ENCODE results near the gene NUPR2.
"Not testable (repeated sequence)": the region's sequence is repeated elsewhere in the genome, so short reads cannot be mapped to it uniquely, and the experiment has no call there.

NUPR2 gene, protein sequence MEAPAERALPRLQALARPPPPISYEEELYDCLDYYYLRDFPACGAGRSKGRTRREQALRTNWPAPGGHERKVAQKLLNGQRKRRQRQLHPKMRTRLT

DNA sequence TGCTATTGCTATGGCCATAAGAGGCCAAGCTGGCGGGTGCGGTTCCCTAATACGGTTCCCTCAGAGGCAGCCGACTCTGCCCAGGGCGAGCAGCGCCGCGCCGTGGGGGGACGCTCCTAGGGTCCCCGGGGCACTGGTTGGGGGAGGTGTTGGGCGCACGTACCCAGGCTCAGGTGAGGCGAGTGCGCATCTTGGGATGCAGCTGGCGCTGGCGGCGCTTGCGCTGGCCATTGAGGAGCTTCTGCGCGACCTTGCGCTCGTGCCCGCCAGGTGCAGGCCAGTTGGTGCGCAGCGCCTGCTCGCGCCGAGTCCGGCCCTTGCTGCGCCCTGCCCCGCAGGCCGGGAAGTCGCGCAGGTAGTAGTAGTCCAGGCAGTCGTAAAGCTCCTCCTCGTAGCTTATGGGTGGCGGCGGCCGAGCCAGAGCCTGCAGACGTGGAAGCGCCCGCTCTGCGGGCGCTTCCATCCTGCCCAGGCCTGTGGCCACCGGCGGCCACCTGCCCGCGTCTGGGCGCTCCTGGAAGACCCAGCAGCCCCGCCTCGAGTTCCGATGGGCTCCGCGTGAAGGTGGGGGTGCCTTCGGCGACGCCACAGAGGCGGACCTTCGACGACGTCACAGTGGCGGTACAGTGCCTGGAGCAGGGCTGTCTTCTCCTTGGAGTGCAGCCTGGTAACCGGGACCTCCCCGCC, at the start of gene NUPR2:
Gene NUPR2 (minus strand): TSS at position 566 of the 687 bp plus-strand sequence. CDS start 103 bp downstream, at position 463.
- no peak for DNase-seq

DNA sequence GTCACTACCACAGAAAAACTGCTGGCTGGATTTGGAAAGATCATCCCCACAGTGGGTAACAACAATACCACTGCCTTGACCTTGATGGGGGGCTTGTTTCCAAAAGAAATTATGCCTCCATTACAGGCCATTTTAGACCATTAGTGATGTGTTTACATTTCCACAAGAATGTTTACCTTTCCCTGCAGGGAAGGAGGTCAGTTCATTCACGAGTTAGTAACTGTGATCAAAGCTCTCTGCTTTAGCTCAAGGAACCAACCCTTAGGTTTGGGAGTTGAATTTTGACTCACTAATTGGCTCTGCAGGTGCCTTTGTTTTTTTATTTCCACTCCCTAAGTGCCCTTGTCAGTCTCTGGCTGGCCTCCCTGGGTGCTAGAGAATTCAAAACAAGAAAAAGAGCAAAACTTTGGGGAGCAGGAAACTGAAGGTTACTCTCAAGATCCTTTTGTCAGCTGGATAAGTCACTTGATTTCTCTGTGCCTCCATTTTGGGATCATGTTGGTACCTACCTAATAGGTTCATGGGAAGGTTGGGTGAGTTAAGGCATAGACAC, 41.1 kb upstream of the NUPR2 start:
- no peak for DNase-seq

DNA sequence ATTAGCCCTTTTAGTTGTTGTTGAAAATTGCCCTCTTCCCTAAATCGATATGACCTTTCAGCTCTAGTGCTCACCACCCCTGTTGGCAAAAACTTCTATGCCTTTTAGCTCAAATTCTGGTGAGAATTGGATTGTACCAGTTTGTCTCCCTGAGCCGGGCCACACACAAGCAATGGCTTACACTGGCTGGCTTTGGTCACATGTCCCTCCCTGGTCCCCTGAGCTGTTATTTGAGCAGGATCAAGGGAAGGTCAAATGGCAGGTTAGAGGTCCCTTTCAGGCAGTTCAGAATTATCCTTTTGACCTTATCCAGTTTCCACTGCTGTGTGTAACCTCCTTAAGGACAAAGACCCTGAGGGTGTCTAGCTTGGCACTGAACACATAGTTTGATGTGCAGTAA, 14.8 kb upstream of the NUPR2 start:
- not testable (repeated sequence) for DNase-seq

DNA sequence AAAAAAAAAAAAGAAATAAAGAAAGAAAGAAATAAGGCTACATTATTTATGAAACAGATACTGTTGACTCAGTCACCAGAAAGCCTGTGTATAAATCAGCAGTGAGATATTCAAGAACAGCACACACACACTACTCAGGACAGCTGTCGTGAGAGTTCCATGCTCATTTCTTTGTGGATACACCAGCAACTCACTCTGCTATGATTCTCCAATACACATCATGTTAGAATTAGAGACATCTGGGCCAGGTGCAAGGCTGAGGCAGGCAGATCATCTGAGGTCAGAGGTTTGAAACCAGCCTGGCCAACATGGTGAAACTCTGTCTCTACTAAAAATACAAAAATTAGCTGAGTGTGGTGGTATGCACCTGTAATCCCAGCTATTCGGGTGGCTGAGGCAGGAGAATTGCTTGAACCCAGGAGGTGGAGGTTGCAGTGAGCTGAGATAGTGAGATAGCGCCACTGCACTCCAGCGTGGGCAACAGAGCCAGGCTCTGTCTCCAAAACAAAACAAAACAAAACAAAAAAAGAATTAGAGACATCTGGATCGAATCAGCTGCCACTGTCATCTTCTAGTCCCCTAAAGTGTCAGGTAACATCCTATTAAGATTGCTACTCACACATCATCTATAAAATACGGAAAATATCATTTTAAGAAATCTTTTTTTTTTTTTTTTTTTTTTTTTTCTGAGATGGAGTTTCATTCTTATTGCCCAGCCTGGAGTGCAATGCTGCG, 11.2 kb upstream of the NUPR2 start:
- DNase-seq: no peak

DNA sequence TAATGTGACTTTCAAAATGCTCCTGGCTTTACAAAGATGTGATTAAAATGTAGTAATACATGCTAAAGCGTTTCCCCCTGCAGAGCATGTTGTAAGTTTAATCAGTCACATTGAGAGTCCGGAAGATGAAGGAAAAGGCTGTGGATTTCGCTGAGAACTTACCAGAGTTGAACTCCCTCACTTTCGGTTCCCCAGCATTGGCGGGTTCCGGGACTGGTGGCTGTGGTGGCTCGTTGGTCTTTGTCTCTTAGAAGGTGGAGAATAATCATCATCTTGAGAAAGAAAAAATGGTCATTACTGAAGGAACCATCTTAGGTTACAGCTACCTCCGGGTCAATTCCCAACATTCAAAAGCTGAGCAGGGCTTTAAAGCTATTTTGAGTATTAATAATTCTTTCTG, 9.6 kb upstream of the NUPR2 start:
- no peak for DNase-seq

DNA sequence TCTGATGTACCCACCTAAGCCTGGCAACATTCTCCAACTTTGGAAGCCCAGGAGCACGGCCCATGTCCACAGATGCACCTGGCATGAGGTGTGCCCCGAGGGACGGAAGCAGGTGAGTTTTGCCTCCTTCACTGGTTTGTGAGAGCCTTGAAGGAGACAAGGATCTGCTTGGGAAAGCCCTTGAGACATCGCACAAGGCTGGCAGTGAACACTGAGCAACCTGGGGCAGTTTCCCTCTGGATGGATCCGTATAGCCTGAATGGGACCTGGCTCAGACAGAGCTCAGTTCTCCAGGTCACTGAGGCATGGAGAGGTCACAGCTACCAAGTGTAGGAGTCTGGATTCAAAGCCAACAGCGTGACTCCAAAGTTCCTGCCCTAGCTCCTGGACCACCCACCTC, 8.8 kb upstream of the NUPR2 start:
- DNase-seq: no peak

DNA sequence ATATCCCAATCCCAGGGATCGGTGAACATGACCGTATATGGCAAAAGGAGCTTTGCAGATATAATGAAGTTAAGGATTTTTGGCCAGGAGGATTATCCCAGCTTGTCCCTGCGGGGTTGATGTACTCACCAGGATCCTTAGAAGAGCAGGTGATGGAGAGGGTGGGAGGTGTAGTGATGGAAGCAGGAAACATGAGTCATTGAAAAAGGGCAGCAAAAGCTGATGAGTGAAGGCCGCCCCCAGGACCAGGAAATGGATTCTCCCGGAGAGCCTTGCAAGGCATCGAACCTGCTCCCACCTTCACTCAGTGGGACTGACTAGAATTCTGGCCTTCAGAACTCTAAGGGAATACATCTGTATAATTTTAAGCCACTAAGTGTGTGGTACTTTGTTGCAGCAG, 5.2 kb upstream of the NUPR2 start:
- DNase-seq: no peak

DNA sequence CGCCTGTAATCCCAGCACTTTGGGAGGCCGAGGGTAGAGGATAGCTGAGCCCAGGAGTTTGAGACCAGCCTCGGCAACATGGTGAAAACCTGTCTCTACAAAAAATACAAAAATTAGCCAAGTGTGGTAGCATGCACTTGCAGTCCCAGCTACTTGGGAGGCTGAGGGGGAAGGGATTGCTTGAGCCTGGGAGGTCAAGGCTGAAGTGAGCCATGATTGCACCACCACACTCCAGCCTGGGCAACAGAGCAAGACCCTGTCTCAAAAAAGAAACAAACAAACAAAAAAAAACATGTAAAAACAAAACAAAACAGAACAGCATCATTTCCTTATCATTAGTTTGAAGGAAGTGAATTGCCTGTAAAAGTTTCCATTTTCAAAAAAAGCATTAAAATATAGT, 4.0 kb downstream of the NUPR2 start:
- DNase-seq: not testable (repeated sequence)

DNA sequence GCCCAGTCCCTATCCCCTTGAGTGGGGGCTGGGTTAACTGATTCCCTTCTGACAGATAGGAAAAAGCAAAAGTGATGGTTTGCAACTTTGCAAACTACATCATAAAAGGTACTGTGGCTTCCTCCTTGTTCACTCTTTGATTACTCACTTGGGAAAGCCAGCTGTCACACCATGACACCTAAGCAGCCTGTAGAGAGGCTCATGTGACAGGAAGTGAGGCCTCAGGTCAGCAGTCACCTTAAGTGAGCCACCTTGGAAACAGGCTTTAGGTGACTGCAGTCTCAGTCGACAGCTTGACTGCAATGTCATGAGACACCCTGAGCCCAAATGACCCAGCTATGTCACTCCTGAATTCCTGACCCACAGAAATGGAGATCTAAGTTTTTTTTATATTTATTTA, 5.6 kb downstream of the NUPR2 start:
- no peak for DNase-seq

DNA sequence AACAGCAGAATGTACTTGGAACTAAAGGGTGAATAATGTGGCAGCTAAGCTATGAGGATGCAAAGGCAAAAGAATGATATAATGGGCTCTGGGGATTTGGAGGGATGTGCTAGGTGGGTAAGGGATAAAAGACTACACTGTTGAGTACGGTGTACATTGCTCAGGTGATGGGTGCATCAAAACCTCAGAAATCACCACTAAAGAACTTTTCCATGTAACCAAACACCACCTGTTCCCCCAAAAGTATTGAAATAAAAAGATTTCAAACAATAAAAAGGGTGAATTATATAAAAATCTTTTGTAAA, 8.3 kb downstream of the NUPR2 start:
- DNase-seq: no peak

DNA sequence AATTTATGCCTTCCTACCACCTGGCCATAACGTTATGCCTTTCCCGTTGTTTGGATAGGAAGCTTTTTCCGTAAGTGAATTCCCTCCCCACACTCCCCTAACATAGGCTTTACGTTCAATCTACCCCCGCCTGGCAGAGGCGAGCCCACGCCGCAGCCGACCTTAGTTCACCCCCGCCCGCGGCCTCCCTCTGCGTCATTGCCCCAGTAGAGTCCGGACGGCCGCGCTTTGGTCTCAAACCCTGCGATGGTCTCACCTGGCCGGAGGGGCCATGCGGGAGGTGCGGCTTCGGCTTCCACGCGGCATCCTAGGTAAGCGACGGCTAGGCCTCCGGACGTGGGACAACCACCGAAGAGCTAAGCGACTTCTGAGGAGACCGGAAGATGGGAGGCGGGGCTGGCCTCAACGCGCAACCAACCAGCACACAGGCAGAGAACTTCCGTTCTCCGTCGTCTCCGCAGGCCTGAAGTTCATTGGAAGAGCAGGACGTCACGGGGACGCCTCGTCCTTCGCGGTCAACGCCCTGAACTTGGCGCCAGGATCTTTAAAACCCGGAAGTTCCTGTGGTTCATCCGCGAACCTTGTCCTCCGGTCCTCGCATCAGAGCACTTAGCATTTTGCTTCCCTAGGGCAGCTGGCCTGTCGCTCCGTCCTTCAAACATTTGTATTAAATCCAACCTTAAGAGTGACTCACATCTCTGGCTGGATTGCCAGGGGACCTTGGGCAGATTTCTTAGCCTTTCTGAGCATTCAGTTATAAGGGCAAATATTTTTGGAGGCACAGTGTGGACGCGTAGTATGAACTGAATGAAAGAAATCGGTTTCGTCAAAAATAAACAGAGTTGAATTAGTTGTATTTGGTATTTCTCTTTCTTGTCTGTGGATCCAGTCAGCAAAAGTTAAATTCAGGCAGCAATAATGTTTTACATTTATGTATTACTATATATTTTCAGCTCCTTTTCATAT, 9.8 kb downstream of the NUPR2 start, which contains the start of gene CHCHD2:
Gene CHCHD2 (minus strand): TSS at position 369 of the 966 bp plus-strand sequence. CDS start 63 bp downstream, at position 306.
- DNase-seq: peak; percentile 91

DNA sequence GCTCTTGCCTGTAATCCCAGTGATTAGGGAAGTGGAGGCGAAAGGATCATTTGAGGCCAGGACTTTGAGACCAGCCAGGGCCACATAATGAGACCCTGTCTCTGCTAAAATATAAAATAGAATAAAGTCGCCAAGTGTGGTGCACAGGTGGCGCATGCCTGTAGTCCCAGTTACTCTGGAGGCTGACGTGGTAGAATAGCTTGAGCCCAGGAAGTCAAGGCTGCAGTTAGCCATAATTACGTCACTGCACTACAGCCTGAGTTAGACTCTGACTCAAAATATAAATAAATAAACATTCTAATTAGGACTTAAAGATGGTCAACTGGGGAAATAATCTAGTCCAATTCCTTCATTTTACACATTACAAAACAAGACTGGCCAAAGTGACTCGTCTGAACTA, 10.7 kb downstream of the NUPR2 start:
- no peak for DNase-seq

DNA sequence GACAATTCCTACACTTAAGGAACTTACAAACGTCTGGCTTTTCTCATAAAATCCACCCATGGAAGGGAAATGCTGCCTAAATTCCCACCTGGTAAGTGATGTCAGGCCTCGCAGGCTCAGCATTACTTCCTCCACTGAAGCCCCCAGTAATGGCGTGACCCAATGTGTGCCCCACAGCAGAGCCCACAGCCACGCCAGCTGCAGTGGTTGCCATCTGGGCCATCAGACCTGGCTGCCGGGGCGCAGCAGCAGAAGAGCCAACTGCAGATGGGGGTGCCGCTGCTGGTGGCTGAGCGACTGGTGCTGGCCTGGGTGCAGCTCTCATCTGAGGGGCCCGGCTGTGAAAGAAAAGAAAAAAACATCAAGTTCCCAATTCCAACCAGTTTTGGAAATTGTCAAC, 12.1 kb downstream of the NUPR2 start:
- DNase-seq: not testable (repeated sequence)

DNA sequence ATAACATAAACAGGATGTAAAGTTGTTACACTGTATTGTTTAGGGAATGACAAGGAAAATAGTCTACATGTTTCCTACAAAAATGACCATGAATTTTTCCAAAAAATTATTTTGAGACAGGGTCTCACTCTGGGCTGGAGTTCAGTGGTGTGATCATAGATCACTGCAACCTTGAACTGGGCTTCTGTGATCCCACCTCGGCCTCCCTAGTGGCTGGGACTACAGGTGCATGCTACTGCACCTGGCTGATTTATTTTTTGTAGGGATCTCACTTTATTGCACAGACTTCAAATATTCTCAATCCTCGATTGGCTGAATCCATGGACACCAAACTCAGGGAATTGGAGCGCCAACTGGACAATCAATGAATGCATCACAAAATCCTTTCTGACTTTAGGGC, 16.6 kb downstream of the NUPR2 start:
- DNase-seq: no peak

DNA sequence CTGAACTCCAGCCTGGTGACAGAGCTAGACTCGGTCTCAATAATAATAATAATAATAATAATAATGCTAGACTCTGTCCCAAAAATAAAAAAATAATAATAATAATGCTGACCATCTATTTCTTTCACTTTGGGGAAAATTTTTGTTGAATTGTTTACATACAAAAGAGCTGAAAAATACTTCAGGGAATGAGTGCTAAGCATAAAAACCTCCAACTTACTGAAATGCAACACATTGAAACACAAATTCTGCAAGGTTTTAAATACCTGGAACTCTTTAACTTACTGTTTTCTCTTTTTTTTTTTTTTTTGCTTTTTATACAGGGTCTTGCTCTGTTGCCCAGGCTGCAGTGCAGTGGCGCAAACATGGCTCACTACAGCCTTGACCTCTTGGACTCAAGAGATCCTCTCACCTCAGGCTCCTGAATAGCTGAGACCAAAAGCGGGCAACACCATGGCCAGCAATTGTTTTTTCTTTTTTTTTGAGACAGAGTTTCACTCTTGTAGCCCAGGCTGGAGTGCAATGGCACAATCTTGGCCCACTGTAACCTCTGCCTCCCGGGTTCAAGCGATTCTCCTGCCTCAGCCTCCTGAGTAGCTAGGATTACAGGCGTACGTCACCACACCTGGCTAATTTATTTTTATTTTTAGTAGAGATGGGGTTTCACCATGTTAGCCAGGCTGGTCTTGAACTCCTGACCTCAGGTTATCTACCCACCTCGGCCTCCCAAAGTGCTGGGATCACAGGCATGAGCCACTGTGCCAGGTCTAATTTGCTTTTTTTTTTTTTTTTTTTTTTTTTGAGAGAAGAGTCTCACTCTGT, 17.8 kb downstream of the NUPR2 start:
- DNase-seq: not testable (repeated sequence)

DNA sequence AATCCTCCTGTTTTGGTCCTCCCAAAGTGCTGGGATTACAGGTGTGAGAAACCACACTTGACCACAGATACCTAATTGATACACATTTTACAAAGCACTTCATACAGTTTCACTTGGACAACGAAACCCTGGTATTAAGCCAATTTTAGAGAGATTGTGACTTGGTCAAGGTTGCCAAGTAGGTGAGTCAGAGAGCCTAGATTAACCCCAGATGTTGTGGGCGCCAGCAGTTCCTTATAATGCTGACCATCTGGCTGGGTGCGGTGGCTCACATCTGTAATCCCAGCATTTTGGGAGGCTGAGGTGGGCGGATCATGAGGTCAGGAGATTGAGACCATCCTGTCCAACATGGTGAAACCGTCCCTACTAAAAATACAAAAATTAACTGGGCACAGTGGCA, 18.5 kb downstream of the NUPR2 start:
- no peak for DNase-seq

DNA sequence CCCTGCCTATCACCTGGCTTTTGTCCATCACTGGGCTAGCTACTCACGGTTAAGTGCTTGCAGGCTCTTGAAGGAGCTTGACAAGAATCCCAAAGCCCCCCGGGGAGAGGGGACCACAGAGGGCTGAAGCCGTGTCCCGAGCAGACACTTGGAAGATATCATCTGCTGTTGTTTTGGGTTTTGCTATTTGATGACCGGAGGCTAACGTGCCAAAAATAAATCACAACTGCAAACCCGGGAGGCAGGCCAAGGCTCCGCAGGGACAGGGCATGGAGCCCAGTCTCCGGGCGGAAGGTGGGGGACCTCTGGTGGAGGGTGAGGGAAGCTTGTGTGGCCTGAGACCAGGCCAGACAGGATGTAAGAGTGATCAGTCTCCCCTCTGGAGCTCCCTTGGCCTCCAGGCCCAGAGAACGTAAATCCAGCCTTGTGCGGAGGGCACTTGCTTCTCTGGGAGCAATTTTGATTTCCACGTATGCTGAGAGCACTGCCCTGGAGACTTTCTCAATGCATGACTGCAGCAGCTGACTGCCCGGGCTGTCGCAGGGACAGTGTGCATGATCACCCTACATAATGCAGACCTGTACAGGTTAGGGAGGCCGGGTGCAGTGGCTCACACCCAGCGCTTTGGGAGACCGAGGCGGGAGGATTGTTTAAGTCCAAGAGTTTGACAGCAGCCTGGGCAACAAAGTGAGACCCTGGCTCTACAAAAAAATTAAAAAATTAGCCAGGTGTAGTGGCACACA, 23.3 kb downstream of the NUPR2 start, which contains the start of gene PHKG1:
Gene PHKG1 (minus strand): TSS at position 164 of the 743 bp plus-strand sequence. CDS start 4,011 bp downstream, outside the sequence.
- no peak for DNase-seq

DNA sequence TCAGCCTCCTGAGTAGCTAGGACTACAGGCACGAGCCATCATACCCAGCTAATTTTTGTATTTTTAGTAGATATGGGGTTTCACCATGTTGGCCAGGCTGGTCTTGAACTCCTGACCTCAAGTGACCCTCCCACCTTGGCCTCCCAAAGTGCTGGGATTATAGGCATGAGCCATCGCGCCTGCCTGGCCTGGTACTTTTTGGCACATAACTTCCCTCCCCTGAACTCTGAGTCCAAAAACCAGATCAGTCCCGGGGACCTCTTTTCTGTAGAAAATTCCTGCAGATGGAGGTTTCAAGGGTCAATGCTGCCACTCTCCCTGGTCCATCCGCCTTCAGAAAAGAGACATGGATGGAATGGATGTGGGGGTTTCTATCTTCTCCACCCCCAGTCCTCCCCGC, 23.8 kb downstream of the NUPR2 start:
- DNase-seq: not testable (repeated sequence)

DNA sequence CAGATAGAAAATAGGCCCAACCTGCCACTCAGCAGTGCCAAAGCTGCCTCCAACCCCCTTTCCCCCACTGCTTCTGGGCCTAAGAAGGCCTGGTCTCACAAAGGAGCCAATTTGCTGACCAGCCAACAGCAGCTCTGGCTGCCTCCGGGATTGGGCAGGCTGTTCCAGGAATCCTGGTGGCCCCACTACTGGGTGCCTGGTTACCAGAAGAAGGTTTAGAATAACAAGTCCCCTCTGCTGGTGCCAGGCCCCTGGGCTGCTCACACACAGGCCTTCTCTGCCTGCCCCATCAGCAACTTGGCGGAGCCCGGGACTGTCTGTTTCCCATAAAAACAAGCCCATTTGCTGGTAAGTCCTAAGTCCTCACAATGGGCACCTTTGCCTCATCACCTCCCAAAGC, 24.6 kb downstream of the NUPR2 start:
- no peak for DNase-seq

DNA sequence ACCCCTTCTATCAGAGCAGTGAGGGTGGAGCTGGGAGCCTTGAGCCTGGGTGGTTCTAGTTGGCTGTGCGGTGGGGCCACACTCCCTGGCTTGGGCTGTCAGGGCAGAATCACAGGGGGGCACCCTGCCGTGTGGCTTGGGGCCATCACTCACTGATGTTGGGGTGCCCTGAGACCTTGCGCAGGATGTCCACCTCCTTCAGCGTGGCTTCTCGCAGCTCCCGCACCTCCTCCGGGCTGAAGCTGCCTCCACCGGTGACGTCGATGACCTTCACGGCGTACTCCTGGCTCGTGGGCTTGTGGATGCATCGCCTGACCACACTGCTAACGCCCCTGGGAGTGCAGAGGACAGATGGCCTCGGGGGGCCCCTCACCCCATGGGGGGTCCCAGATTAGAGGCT, 28.8 kb downstream of the NUPR2 start:
- no peak for DNase-seq

DNA sequence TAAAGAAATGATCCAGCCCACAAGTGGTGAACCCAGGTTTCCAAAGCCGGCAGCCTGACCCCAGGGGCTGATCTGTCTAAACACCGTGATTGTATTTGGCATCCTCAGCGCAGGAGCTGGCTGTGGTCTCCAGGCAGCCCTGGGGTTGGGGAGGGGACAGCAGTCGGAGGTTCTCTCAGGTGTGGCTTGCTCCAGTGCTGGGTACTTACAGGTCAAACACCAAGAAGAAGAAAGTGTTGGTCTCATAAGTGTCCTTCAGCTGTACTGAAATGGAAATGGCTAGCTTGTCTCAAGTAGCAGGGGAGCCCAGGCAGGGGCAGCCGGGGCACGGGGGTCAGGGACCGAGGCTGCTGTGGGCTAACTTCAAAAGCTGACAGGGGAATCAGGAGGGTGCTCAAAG, 29.5 kb downstream of the NUPR2 start:
- DNase-seq: no peak

Data from NCI-H187 treated with DMSO at 0.1 percent for 48 hours (cell line).